GM19025 (cell line): ENCODE results near the gene TEX48.

Source experiments
- ATAC-seq: cut with Tn5 transposase; IDR thresholded peaks from one replicate; pipeline ENCODE4 v1.9.1; 2021; ENCODE audit warnings: mild to moderate bottlenecking, low read depth, moderate library complexity; ENCODE audit not compliant: unreplicated experiment

TEX48 gene

GRCh38 chr9:114674076-114674797 is 7.8 kb downstream of the TEX48 start:
- ATAC-seq: no peak

GRCh38 chr9:114671605-114672004 is 10.4 kb downstream of the TEX48 start:
- ATAC-seq: no peak

- ATAC-seq: no peak
Measured at GRCh38 chr9:114669961-114670360, 12.0 kb downstream of the TEX48 start.

- no peak for ATAC-seq
Measured at GRCh38 chr9:114668146-114668545, 13.8 kb downstream of the TEX48 start.

- no peak for ATAC-seq
Measured at GRCh38 chr9:114666851-114667250, 15.1 kb downstream of the TEX48 start.

DNA sequence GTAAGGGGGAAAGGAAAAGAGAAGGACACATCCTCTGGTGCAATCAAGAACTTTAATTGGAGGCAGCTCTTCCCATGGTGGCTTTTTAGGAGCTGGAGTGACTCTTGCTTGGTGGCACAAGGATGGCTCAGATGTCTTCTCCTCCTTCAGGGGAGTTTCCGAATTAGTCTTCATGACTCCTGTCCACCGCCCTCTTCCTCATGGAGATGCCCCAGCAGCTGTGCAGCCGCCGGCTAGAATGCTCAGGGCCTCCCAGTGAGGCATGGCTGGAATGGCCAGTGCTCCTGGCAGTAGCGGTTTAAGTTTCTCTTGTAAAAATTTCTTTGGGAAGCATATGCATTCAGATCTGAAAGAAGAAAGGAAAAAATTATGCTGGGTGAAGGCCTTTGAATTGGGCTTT is 15.6 kb downstream of the TEX48 start:
- ATAC-seq: no peak

- no peak for ATAC-seq
Measured at GRCh38 chr9:114664181-114664580, 17.8 kb downstream of the TEX48 start.

GRCh38 chr9:114662081-114662989 is 19.7 kb downstream of the TEX48 start:
- ATAC-seq: no peak

GRCh38 chr9:114657705-114658104 is 24.3 kb downstream of the TEX48 start, which contains the start of gene TEX53:
TSS of gene TEX53 (minus strand) at chr9:114657805. CDS start at chr9:114657774, 31 bp downstream.
- no peak for ATAC-seq

GRCh38 chr9:114656301-114656700 is 25.7 kb downstream of the TEX48 start:
- no peak for ATAC-seq

- no peak for ATAC-seq
Measured at GRCh38 chr9:114655689-114656088, 26.3 kb downstream of the TEX48 start.

- ATAC-seq: no peak
Measured at GRCh38 chr9:114653556-114654159, 28.3 kb downstream of the TEX48 start.

GRCh38 chr9:114652776-114653555 is 29.0 kb downstream of the TEX48 start:
- no peak for ATAC-seq

DNA sequence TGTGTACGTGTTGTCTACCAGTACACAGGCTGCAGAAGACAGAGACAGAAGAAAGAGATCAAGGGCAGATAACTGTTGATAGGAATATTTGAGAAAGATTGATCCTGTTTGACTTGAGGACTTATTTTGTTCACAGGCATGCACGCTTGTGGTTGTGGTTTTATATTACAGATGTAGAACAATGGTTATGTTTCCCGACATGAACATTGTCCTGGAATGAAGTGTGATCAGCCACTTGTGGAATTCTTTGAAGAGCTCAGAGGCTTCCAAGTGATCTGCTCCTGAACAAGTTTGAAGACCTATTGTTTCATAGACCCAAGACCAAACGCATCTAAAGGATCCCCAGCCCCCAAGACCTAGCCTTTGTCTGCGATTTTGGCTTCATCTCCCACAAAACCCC is 38.1 kb downstream of the TEX48 start:
- no peak for ATAC-seq

GRCh38 chr9:114643001-114643400 is 39.0 kb downstream of the TEX48 start:
- ATAC-seq: no peak

DNA sequence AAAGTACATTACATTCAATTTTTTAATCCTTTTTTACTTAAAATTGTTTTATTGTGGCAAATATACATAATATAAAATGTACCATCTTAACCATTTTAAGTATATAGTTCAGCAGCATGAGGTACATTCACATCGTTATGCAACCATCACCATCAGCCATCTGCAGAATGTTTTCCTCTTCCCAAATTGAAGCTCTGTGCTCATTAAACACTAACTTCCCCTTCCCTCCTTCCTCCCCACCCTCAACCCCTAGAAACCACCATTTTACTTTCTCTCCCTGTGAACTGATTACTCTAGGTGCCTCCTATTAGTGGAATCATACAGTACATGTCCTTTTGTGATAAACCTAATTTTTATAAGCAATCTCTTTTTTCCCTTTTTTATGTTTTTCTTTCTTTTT is 40.0 kb downstream of the TEX48 start:
- no peak for ATAC-seq

DNA sequence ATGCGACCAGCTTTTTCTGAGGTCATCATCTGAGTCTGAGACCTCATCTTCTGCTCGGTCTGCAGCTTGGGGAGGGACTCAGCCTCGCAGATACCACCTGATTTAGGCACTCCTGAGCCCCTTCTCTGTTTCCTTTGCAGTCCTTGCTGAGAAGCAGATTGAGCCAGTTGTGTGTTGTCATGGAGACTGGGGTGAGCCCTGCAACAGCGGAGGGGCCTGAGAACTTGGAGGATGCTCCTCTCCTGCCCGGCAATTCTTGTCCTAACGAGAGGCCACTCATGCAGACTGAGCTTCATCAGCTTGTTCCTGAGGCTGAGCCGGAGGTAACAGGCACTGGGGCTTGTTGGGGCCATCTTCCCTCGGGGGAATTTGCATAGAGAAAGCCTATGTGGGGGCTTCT is 43.6 kb downstream of the TEX48 start:
- no peak for ATAC-seq

DNA sequence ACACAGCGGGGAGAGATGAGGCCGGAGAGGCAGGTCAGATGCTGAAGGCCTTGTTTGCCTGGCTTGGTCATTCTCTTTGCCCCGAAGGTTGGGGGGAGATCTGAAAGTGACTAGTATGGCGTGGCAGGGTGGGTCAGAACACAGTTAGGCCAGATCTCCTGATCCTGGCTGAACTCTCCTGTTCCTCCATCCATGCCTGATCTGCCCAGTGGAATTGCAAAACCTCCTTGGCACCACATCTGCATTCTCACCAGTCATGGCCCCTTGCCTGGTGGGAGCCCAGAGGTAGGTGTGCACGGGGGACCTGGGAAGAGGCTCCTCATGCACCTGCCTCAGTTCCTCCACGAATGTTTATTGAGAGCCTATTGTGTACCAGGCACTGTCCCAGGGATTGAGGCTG is 47.6 kb downstream of the TEX48 start:
- no peak for ATAC-seq

GRCh38 chr9:114633438-114634089 is 48.4 kb downstream of the TEX48 start:
- ATAC-seq: no peak

- no peak for ATAC-seq
Measured at GRCh38 chr9:114631166-114631565, 50.8 kb downstream of the TEX48 start.
